GM21526 (cell line): ENCODE results near the gene ASB13.
"Not testable (repeated sequence)": the region's sequence is repeated elsewhere in the genome, so short reads cannot be mapped to it uniquely, and the experiment has no call there.

Source experiments
- ATAC-seq: cut with Tn5 transposase; IDR thresholded peaks from one replicate; pipeline ENCODE4 v1.9.1; 2021; ENCODE audit warnings: moderate library complexity; ENCODE audit not compliant: unreplicated experiment, low FRiP score

Gene ASB13

GRCh38 chr10:5593347-5593746 is 73.0 kb downstream of the ASB13 start:
- ATAC-seq = not testable (repeated sequence)

DNA sequence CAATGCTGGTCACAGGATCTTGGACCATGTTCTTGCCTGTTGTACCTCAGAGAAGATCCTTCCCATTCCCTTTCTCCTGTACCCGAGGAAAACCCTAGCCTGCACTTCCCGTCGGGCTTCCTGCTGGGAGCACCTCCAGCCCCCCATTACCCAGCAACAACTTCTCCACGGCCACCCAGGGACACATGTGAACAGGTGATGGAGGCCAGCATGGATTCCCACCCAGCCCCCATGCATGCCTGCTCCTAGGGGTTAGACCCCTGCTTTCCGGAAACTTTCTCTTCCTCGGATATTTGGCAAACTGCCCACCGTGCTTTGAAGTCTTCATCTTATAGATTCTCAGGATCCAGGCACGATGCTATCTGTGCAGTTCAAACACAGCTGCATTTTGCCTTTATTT is 74.3 kb downstream of the ASB13 start:
- no peak for ATAC-seq

- no peak for ATAC-seq
These were observed 75.0 kb downstream of the ASB13 start for GRCh38 chr10:5591336-5591824.

GRCh38 chr10:5590816-5591215 is 75.6 kb downstream of the ASB13 start:
- no peak for ATAC-seq

- no peak for ATAC-seq
These were observed 76.5 kb downstream of the ASB13 start for GRCh38 chr10:5589661-5590511.

DNA sequence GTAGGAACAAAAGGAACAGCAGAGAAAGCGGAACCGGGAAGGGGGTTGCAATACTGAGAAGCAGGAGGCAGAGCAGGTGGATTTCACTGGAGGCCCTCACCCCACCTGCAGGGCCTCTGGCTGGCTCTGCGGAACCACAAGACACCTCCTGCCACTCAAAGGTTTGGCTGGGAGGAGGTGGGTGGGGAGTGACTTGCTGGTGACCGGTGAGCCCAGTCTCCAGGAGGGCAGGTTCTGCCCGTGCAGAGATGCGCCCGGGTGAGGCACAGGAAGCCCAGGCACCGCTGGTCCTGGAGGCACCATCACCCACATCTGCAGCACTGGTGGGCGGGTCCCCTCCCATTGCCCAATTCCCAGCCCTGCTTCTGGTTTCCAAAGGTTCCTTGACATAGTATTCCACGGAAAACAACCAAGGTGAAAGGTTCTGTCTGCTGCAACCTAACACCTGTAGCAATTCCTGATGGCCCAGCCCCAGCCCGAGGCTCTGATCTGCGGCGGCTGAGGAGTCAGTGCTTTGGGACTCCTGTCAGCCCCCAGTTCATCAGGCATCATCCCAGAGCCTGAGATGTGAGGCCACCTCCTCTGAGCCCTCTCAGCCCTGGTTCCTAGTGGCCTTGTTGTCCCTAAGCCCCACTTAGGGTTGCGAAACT is 77.3 kb downstream of the ASB13 start:
- no peak for ATAC-seq
